GM12878 (cell line): ENCODE data around the gene NUDT9. TPM values are rescaled to one million over a fixed set of nuclear protein-coding genes. Genes with fewer than 3 reads are reported as not detected.
"Not testable (repeated sequence)": the region's sequence is repeated elsewhere in the genome, so short reads cannot be mapped to it uniquely, and the experiment has no call there.

Source experiments
- ATAC-seq: fragments of 200-7000 bp; cut with Tn5 transposase; 3 replicates; pipeline ENCODE4 v1.9.1; 2020; ENCODE audit warnings: mild to moderate bottlenecking, moderate library complexity
- BruUV-seq: library from RNA; stranded (reverse); fragments of 400-500 nt; replicated peaks from 2 replicates; lab custom pipeline; 2021; lab: Mats Ljungman, UMichigan
- CTCF ChIA-PET: fragments of 300-600 bp; sonication (Branson Sonifier 250); formaldehyde crosslinking; extraction: SDS; loops from one replicate; lab custom pipeline; 2021; ENCODE audit warnings: inconsistent platforms; lab: Yijun Ruan, JAX
- POLR2A ChIA-PET: fragments of 350-600 bp; formaldehyde crosslinking; extraction: SDS; loops from one replicate; lab custom pipeline; 2021; ENCODE audit warnings: inconsistent platforms; lab: Charles Lee
- RAD21 ChIA-PET: fragments of 300-600 bp; sonication (Branson Sonifier 250); formaldehyde crosslinking; loops from one replicate; lab custom pipeline; 2023; ENCODE audit warnings: antibody characterized with exemption; ENCODE audit not compliant: unreplicated experiment; lab: Charles Lee
- SMC1A ChIA-PET: fragments of 300-600 bp; sonication (Branson Sonifier 250); formaldehyde crosslinking; loops from one replicate; lab custom pipeline; 2023; ENCODE audit not compliant: unreplicated experiment, uncharacterized antibody; lab: Charles Lee
- DNase-seq: peaks from one replicate; pipeline ENCODE4 v3.0.0-alpha.2; 2011; ENCODE audit warnings: low read depth, low spot score
- FAIRE-seq: peaks from 3 replicates; lab custom pipeline; 2011; peaks lifted over from hg19 to GRCh38; lab: Jason Lieb, UNC
- H2AFZ ChIP-seq: 2 replicates; pipeline ENCODE4 v1.6.0; 2011; ENCODE audit warnings: low read depth, low read length, control low read depth; ENCODE audit not compliant: control insufficient read depth
- H3K27ac ChIP-seq: 2 replicates; pipeline ENCODE4 v1.5.1; 2011; ENCODE audit warnings: control low read depth; ENCODE audit not compliant: control insufficient read depth, insufficient read depth
- H3K27me3 ChIP-seq, 2 experiments: replicated peaks in 1 of 2; 2 replicates each; pipeline versions ENCODE4 v1.6.0 to v1.6.1; 2011; ENCODE audit warnings: low read length in 1 of 2; ENCODE audit not compliant: control insufficient read depth in 2 of 2, insufficient read depth in 2 of 2
- H3K36me3 ChIP-seq, 2 experiments: 2 replicates each; pipeline ENCODE4 v1.5.1; 2011; ENCODE audit warnings: low read length in 1 of 2; ENCODE audit not compliant: control insufficient read depth in 2 of 2, insufficient read depth in 2 of 2
- H3K4me1 ChIP-seq: 2 replicates; pipeline ENCODE4 v1.6.1; 2011; ENCODE audit warnings: mild to moderate bottlenecking, low read length, moderate library complexity, mixed read lengths; ENCODE audit not compliant: control insufficient read depth, insufficient read depth
- H3K4me2 ChIP-seq: 2 replicates; pipeline ENCODE4 v1.6.0; 2011; ENCODE audit warnings: control low read depth; ENCODE audit not compliant: control insufficient read depth, insufficient read depth
- H3K4me3 ChIP-seq: fragments of 200-600 bp; sonication (generic); 2 replicates; pipeline ENCODE4 v1.5.1; 2016
- H3K79me2 ChIP-seq: 2 replicates; pipeline ENCODE4 v1.6.0; 2011; ENCODE audit warnings: low read length; ENCODE audit not compliant: control insufficient read depth, insufficient read depth
- H3K9ac ChIP-seq: 2 replicates; pipeline ENCODE4 v1.8.0; 2011; ENCODE audit warnings: low read length, control low read depth, mixed read lengths; ENCODE audit not compliant: control insufficient read depth, insufficient read depth
- H3K9me3 ChIP-seq: replicated peaks from 3 replicates; pipeline ENCODE4 v1.5.1; 2011; ENCODE audit warnings: mild to moderate bottlenecking, low read length; ENCODE audit not compliant: control insufficient read depth, insufficient read depth
- H4K20me1 ChIP-seq: 2 replicates; pipeline ENCODE4 v1.6.0; 2011; ENCODE audit not compliant: control insufficient read depth, insufficient read depth
- CHD4 ChIP-seq: fragments of 200-600 bp; sonication (generic); IDR thresholded peaks from 2 replicates; pipeline ENCODE4 v1.6.1; 2016; ENCODE audit warnings: mild to moderate bottlenecking
- EED ChIP-seq: sonication (generic); IDR thresholded peaks from 2 replicates; pipeline ENCODE4 v1.6.1; 2016; ENCODE audit warnings: antibody characterized with exemption, low read depth
- EGR1 ChIP-seq, 2 experiments: IDR thresholded peaks; 1 replicate in 1 of 2; 2 replicates in 1 of 2; pipeline ENCODE4 v1.6.1; 2011 to 2012; ENCODE audit warnings: low read depth in 2 of 2, low read length in 2 of 2, borderline replicate concordance in 1 of 2, mild to moderate bottlenecking in 1 of 2, moderate library complexity in 1 of 2
- IRF4 ChIP-seq: IDR thresholded peaks from 2 replicates; pipeline ENCODE4 v1.6.1; 2011; ENCODE audit warnings: low read depth, low read length
- JUNB ChIP-seq: IDR thresholded peaks from 2 replicates; pipeline ENCODE4 v1.6.1; 2016; ENCODE audit warnings: antibody characterized with exemption, mild to moderate bottlenecking
- NBN ChIP-seq: fragments of 450-650 bp; IDR thresholded peaks from 2 replicates; pipeline ENCODE4 v1.6.1; 2016
- SUZ12 ChIP-seq: fragments of 200-600 bp; sonication (generic); IDR thresholded peaks from one replicate; pipeline ENCODE4 v1.6.1; 2018; ENCODE audit warnings: antibody characterized with exemption, mild to moderate bottlenecking; ENCODE audit not compliant: unreplicated experiment
- TARDBP ChIP-seq: IDR thresholded peaks from 2 replicates; pipeline ENCODE4 v1.6.1; 2016; ENCODE audit warnings: borderline replicate concordance
- TCF7 ChIP-seq: IDR thresholded peaks from 2 replicates; pipeline ENCODE4 v1.6.1; 2014; ENCODE audit warnings: antibody characterized with exemption, borderline replicate concordance
- ZBED1 ChIP-seq: IDR thresholded peaks from 2 replicates; pipeline ENCODE4 v1.6.1; 2016; ENCODE audit warnings: borderline replicate concordance
- WGBS: methylation state at CpG from one replicate; pipeline ENCODE4 v1.1.6; 2016; ENCODE audit warnings: low lambda C conversion rate; ENCODE audit not compliant: insufficient replicate concordance, insufficient coverage; ENCODE audit errors: missing lambda C conversion rate; 5-methylcytosine and 5-hydroxymethylcytosine counted together
- in situ Hi-C: fragments of 300-500 bp; cut with MboI; formaldehyde crosslinking; loops from 9 replicates; pipeline ENCODE4 v1.14.3; 2018; ENCODE audit warnings: mixed read lengths
- intact Hi-C: fragments of 100-400 bp; cut with micrococcal nuclease; formaldehyde crosslinking; loops from one replicate; pipeline ENCODE4 v1.14.2; 2022; ENCODE audit not compliant: unreplicated experiment
- polyA plus RNA-seq, 11 experiments: library from polyadenylated mRNA; depleted of rRNA in 4 of 11; unstranded in 6 of 11; stranded (reverse) in 5 of 11; fragments of >200 nt; fragmentation: Nextera tagmentation in 4 of 11; fragmentation: Illumina TruSeq in 1 of 11; extraction: Ambion mirVana in 4 of 11; extraction: Trizol in 1 of 11; gene quantifications; 1 replicate in 1 of 11; 2 replicates in 10 of 11; pipeline versions ENCODE4 v1.2.1 to v1.2.3, GENCODE V29; 2011 to 2016; ENCODE audit warnings: inconsistent platforms in 2 of 11, missing spikeins in 2 of 11, low read depth in 1 of 11
- total RNA-seq, 4 experiments: library from RNA; depleted of rRNA in 3 of 4; stranded (reverse); fragments of >200 nt in 3 of 4; fragmentation: Illumina TruSeq in 1 of 4; extraction: Trizol in 1 of 4; gene quantifications; 2 replicates each; pipeline versions ENCODE4 v1.2.1 to v1.2.3, GENCODE V29; 2013 to 2021

Gene NUDT9
- total and polyA plus RNA-seq, 10 of the 15 experiments (the other 5 are each of a cell fraction or from before 2014, with no cell fraction given), result 8.4 to 28.3 (median 14.6) TPM

DNA sequence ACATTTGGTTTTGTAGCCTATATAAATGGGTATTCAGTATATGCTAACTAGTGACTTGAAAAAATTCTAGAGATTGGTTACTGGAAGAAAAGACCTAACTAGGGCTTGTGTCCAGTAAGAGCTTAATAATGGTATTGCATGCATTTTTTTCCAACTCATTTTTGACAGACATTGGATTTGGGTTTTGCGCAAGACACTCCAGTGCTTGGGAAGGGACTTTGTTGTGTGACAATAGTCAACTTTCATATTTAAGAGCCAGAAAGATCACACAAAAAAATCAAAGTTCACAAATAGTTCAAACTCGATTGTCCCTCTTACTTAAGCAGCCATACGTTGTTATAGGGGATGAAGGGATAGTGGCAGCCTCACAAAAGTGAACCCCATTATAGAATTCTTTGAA lies 30.2 kb upstream of the NUDT9 start:
- CTCF ChIA-PET, result interaction anchor here (1.8 to 4.6 kb wide), 6 partner anchors 10 to 39 kb away, joined by 5 to 46 read pairs (median 8); partner anchors contain the start of gene NUDT9

DNA sequence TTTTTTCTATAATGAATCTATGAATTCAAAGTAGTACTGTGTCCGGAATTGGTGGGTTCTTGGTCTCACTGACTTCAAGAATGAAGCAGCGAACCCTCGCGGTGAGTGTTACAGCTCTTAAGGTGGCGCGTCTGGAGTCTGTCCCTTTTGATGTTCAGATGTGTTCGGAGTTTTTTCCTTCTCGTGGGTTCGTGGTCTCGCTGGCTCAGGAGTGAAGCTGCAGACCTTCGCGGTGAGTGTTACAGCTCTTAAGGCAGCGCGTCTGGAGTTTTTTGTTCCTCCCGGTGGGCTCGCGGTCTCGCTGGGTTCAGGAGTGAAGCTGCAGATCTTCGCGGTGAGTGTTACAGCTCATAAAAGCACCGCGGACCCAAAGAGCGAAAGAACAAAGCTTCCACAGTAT lies 27.3 kb upstream of the NUDT9 start:
- SMC1A ChIA-PET, H3K79me2 ChIP-seq, H3K4me2 ChIP-seq, H2AFZ ChIP-seq, H3K9ac ChIP-seq, FAIRE-seq, in situ Hi-C loops, POLR2A ChIA-PET, H4K20me1 ChIP-seq, H3K36me3 ChIP-seq, CTCF ChIA-PET, BruUV-seq, intact Hi-C loops, H3K4me1 ChIP-seq, H3K9me3 ChIP-seq, RAD21 ChIA-PET, H3K27ac ChIP-seq, H3K27me3 ChIP-seq, DNase-seq, ATAC-seq, H3K4me3 ChIP-seq: not testable (repeated sequence)
- WGBS, result 90% methylated on average over 23 of the region's 23 CpGs

More for the DNA sequence above, 30.2 kb upstream of the NUDT9 start:
- Histone ChIP-seq H3K9ac (no peak overlapping the region), H3K4me1 (peaks cover 3% of the 10 kb centered on the region; the same call in 1 of the 2 replicates), H2AFZ (no peak overlapping the region), H3K36me3 (no peaks in the 10 kb centered on the region), H3K4me2 (no peak overlapping the region), H3K4me3 (no peak overlapping the region), H3K79me2 (peaks cover 20% of the 10 kb centered on the region), H3K27me3 (no peaks in the 10 kb centered on the region), H3K9me3 (no peaks in the 10 kb centered on the region), H4K20me1 (no peaks in the 10 kb centered on the region), H3K27ac (no peak overlapping the region)
- 85% methylated on average over 3 of the region's 3 CpGs for WGBS
- in situ Hi-C loops (no loop called here), intact Hi-C loops (no loop called here)
- no TSS peak for BruUV-seq
- ATAC-seq (no peak), DNase-seq (no peak), FAIRE-seq (no peak)
- ChIA-PET RAD21 (interaction anchor here (2.3 kb wide), 1 partner anchor 10 kb away, joined by 8 read pairs; no protein-coding TSS in a partner anchor), POLR2A (interaction anchor here (0.7 to 2.6 kb wide), 5 partner anchors 10 to 277 kb away, joined by 3 to 18 read pairs (median 8); partner anchors contain the start of gene NUDT9), SMC1A (interaction anchor here (2.0 to 6.8 kb wide), 4 partner anchors 15 to 75 kb away, joined by 5 to 54 read pairs (median 28); partner anchors contain the start of gene NUDT9)
- TF ChIP-seq ZBED1 (no peak), IRF4 (no peak), SUZ12 (no peak), JUNB (no peak), TARDBP (no peak), EGR1 (IDR thresholded peaks at IDR 0.05; ENCODE audit: borderline replicate concordance in 1 of 2, low read depth in 2 of 2, low read length in 2 of 2) (no peak), NBN (no peak), CHD4 (no peak), TCF7 (no peak), EED (no peak)

DNA sequence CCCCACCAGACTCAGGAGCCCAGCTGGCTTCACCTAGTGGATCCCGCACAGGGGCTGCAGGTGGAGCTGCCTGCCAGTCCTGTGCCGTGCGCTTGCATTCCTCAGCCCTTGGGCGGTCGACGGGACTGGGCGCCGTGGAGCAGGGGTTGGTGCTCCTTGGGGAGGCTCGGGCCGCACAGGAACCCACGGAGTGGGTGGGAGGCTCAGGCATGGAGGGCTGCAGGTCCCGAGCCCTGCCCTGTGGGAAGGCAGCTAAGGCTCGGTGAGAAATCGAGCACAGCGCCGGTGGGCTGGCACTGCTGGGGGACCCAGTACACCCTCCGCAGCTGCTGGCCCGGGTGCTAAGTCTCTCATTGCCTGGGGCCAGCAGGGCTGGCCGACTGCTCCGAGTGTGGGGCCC lies 26.5 kb upstream of the NUDT9 start:
- WGBS, result 81% methylated on average over 12 of the region's 20 CpGs
- H3K27me3 ChIP-seq, H3K79me2 ChIP-seq, intact Hi-C loops, H3K4me2 ChIP-seq, DNase-seq, H3K9me3 ChIP-seq, ATAC-seq, POLR2A ChIA-PET, H3K4me3 ChIP-seq, H3K4me1 ChIP-seq, H4K20me1 ChIP-seq, H3K27ac ChIP-seq, in situ Hi-C loops, RAD21 ChIA-PET, H3K36me3 ChIP-seq, BruUV-seq, H2AFZ ChIP-seq, H3K9ac ChIP-seq, FAIRE-seq: not testable (repeated sequence)
- SMC1A ChIA-PET, result interaction anchor here (1.6 kb wide), 1 partner anchor 25 kb away, joined by 4 read pairs; no protein-coding TSS in a partner anchor
- CTCF ChIA-PET, result interaction anchor here (1.7 kb wide), 1 partner anchor 20 kb away, joined by 4 read pairs; no protein-coding TSS in a partner anchor
